Fibroblast of skin of abdomen (primary cell): ENCODE results near the gene SLC22A4.

ENCODE experiments used
- DNase-seq: peaks from one replicate; pipeline ENCODE4 v3.0.0-alpha.2; 2013

SLC22A4 gene

GRCh38 chr5:132377738-132378137 is 83.5 kb downstream of the SLC22A4 start:
- no peak for DNase-seq

- no peak for DNase-seq
Measured at GRCh38 chr5:132378580-132378979, 84.4 kb downstream of the SLC22A4 start.

GRCh38 chr5:132380047-132380446 is 85.9 kb downstream of the SLC22A4 start:
- no peak for DNase-seq

GRCh38 chr5:132380741-132381140 is 86.5 kb downstream of the SLC22A4 start:
- DNase-seq = no peak

GRCh38 chr5:132381614-132382013 is 87.4 kb downstream of the SLC22A4 start:
- no peak for DNase-seq

GRCh38 chr5:132383261-132383660 is 89.1 kb downstream of the SLC22A4 start:
- no peak for DNase-seq

- DNase-seq = no peak
Measured at GRCh38 chr5:132383984-132384383, 89.8 kb downstream of the SLC22A4 start.

GRCh38 chr5:132384506-132385050 is 90.4 kb downstream of the SLC22A4 start:
- DNase-seq = no peak

GRCh38 chr5:132385326-132386105 is 91.3 kb downstream of the SLC22A4 start:
- DNase-seq = peak; percentile 51

- DNase-seq = peak; percentile 71
Measured at GRCh38 chr5:132386644-132387286, 92.6 kb downstream of the SLC22A4 start.

GRCh38 chr5:132387640-132388117 is 93.5 kb downstream of the SLC22A4 start:
- peak; percentile 99 for DNase-seq

- peak; percentile 60 for DNase-seq
Measured at GRCh38 chr5:132388244-132389050, 94.3 kb downstream of the SLC22A4 start.

- no peak for DNase-seq
Measured at GRCh38 chr5:132389051-132389331, 94.8 kb downstream of the SLC22A4 start.

- peak; percentile 100 for DNase-seq
Measured at GRCh38 chr5:132389585-132390286, 95.5 kb downstream of the SLC22A4 start.

GRCh38 chr5:132391247-132391646 is 97.1 kb downstream of the SLC22A4 start:
- no peak for DNase-seq

- DNase-seq = no peak
Measured at GRCh38 chr5:132391870-132392269, 97.7 kb downstream of the SLC22A4 start.

GRCh38 chr5:132392411-132392810 is 98.2 kb downstream of the SLC22A4 start:
- DNase-seq = no peak

- DNase-seq = no peak
Measured at GRCh38 chr5:132392978-132393825, 99.0 kb downstream of the SLC22A4 start.
